GM19328 (cell line): ENCODE data around the gene ATXN7.

ENCODE experiments used
- ATAC-seq: cut with Tn5 transposase; IDR thresholded peaks from one replicate; pipeline ENCODE4 v1.9.1; 2021; ENCODE audit warnings: mild to moderate bottlenecking, moderate library complexity; ENCODE audit not compliant: unreplicated experiment

Gene ATXN7

GRCh38 chr3:63980019-63980418 lies 116.4 kb downstream of the ATXN7 start:
- ATAC-seq = no peak

DNA sequence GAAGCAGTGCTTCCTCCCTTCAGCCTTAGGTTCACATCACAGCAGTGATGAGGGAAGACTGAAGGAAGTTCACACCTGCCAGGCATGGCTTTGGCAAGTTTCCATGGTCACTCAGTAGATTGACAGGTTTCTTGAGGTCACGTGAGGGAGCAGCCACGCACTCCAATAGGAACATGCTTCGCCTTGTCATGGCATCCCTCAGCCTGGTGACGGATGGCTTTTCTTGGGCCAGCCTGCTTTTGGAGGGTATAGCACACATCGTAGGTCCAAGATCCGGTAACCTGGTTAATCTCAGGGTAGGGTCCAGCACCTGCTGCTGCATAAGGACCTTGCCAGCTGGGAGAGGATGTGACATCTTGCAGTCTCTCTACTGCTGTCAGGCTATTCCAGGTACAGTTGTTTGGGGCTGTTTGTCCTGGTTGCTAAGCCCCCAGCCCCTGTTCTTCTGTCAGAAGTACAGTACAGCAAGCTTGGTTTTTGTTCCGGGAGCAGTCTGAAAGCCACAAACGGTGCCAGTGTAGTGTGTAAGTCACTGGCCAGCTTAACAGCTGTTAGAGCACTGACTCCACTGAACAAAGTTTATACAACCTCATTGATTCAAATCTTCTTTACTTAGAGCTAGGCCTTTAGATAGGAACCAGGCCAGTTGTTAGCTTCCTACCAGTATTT lies 117.3 kb downstream of the ATXN7 start:
- ATAC-seq = no peak

DNA sequence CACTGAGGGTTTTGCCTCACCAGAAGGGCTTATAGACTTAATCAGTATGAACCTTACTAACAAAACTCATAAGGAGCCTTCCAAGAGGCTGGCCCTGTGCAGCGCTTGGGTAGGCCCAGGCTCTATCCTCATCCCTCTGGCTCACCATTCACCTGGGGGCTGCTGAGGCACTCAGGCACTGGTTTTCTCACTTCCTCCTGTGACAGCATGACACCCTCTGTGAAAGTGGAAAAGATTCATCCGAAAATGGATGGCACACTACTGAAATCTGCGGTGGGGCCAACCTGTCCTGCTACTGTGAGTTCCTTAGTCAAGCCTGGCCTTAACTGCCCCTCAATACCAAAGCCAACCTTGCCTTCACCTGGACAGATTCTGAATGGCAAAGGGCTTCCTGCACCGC lies 118.3 kb downstream of the ATXN7 start:
- no peak for ATAC-seq

DNA sequence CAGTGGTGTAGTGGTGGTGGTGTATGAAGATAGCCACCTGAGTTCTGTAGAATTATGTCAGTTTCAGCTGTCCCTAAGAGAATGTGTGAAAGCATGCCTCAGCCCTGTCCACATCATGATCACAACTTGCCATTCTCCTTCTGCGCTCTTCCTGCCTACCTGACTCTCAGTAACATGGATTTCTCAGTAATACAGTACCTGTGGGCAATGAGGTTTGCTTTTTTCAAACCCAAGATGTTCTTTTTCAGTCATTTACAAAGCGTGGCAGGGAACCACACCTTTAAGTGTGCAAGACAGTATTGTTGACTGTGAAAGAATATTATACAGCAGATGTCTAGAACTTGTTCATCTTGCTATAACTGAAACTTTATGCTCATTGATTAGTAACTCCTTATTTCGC lies 120.7 kb downstream of the ATXN7 start:
- no peak for ATAC-seq

DNA sequence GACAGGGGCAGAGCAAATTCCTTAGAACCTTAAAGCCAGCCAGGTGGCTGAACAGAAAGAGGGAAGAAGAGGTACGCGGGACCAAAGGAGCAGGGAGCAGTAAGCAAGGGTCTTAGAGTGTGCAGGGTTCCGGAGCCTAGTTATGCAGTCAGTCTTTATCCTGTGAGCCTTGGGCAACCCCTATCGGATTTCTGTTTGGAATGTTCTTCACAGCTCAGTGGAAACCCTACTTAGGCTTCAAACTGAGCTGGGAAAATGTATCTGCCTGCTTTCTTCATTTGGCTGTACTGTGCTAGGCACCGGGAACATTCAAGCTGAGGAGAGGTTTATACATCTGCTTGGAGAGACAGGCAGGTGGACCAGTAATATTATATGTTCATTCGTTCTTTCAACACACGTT lies 122.5 kb downstream of the ATXN7 start:
- ATAC-seq = no peak

- ATAC-seq = no peak
Observed at GRCh38 chr3:63986831-63987230, 123.2 kb downstream of the ATXN7 start.

- ATAC-seq = no peak
Observed at GRCh38 chr3:63988943-63989342, 125.3 kb downstream of the ATXN7 start.

DNA sequence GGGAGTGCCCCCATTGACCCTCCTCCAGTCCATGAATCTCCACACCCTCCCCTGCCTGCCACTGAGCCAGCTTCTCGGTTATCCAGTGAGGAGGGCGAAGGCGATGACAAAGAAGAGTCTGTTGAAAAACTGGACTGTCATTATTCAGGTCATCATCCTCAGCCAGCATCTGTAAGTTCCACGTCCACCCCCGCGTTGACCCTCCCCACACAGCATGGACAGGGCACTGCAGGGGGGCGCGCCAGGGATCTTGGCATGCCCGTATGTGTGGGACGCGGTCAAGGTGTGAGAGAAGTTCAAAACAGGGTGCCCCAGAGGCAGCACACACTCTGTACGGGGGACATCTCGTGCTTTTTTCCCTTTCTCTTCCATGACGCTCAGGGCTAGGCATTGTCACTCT lies 126.5 kb downstream of the ATXN7 start:
- no peak for ATAC-seq

DNA sequence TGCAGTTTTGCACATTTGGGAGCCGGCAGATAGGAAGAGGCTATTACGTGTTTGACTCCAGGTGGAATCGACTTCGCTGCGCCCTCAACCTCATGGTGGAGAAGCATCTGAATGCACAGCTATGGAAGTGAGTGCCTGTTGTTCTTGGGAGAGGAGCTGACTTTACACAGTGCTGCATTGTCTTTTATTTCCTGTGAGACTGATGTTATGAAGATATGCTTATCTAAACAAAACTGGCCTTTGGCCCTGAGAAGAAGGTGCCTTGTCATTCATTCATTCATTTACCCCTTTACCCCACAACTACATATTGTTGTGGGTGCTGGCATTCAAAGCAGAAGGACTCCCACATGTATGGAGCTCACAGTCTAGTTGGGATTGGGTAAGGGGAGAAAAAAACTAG lies 127.1 kb downstream of the ATXN7 start:
- no peak for ATAC-seq

DNA sequence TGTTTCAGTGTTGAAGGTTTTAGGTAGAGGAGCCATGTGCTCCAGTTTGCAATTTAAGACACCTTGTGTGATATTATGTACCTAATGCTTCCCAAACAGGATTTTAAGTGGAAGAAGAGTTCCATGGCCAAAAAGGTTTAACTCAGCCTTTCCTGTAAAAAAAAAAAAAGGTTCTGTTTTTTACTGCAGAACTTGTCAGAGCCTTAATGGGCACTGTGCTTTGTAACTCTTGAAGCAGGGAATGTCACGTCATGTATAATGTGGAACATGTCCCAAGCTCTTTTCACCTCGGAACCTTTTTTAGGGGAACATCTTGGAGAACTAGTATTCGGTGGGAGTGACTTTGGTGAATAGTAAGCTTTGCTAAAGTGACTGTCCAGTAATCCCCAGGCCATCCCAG lies 128.0 kb downstream of the ATXN7 start:
- no peak for ATAC-seq

- ATAC-seq = no peak
Observed at GRCh38 chr3:63992516-63993209, 129.0 kb downstream of the ATXN7 start.

- peak; percentile 77 for ATAC-seq
Observed at GRCh38 chr3:63993653-63994079, 130.0 kb downstream of the ATXN7 start.

GRCh38 chr3:63995086-63995485 lies 131.4 kb downstream of the ATXN7 start:
- ATAC-seq = no peak

DNA sequence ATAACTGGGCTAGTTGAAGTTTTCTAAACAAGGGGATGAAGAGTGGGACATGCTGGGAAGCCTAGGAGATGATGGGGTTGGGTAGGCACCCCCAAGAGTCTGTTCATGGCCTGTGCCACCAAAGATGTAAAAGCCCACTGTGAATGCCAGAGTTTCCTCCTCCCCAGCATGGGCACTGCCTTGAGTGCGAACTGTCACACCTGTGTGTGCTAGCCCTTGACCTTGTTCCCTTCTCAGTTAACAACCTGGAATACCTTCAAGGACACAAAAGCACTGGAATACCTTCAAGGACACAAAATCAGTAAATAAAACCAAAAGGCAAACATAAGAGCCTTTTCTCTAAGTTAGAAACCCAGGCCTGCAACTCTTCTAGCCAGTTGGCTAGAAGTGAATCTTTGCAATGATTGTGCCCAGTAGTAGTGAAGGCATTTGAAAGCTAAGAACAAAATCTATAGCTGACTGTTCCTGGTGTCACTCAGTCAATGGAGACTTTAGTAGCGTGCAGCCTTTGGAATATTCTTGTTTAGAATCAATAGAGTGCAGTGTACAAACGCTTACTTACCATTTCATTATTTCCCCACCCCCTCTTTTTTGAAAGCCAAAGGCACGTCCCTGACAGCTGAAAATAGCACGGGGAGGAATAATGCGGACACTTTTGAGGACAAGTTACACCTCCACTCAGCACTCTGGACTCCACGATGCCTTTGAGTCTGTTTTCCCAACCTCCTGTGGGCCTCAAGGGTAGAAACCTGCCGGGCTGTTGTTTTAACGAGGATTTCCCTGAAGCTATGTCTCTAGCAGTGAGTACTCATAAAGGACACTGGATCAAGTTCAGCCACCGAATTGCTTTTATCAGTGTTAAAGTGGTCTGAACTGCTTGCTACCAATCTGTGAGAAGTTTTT lies 135.4 kb downstream of the ATXN7 start:
- ATAC-seq = no peak

DNA sequence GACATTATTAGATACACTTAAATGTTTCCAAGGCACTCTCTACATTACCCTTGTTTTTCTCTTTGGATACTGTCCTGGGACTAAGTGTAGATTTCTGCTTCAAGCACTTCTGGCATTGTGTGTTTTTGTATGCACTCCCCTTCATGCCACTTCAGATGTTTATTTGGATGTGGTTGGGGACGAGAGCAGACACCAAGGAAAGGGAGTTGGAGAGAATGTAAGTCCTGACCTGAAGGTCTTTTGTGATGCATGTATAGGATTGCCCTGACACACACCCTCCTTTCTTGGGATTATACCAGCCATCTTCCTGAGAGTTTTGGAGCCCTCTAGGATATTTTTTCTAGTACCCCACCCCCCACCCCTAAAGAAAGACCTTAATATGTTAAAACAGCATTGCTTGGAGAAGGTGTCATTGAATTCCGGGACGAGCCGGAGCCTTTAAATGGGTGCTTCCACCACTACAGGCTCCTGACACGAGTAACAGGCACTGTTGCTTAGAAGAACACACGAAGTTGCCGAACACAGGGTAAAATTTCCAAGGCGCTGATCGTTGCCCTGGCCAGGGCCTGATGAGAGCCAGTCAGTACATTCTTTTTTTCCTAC lies 136.9 kb downstream of the ATXN7 start:
- ATAC-seq = no peak

DNA sequence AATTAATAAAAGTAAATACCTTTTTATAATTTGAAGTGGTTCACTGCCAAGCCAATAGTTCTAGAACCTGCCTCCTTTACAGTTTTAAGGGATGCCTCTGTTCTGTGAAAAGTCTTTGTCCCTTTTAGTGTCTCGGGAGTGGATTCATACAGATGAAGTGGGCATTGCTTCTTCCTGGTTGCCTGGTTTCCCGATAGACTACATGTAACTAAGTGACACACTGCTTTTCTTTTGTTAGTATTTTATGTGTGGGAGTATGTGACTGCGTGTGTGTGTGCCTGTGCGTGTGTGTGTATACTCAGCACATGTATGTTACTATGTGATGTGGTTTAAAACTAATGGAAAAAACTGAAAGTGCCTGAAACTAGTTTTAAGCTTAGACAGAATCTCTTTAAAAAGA lies 138.6 kb downstream of the ATXN7 start:
- ATAC-seq = no peak

- no peak for ATAC-seq
Observed at GRCh38 chr3:64003589-64003988, 139.9 kb downstream of the ATXN7 start.

DNA sequence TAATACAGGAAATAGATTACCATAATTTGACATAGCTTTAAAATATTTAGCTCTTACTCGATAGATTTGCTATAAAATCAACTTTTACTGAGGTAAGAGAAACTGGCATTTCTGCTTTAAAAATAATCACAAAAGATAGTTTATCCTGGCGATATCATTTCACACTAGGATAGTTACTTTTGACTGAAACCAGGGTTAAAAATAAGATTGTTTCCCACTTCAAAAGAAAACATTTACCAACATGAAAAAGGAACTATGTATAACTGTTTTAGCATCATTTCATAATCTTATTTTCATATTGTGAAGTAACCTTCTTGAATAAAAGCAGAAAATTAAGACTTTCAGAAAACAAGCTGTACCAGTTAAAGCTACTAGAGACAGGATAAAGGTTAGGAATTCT lies 144.3 kb downstream of the ATXN7 start:
- no peak for ATAC-seq

- ATAC-seq = no peak
Observed at GRCh38 chr3:64008487-64009351, 145.1 kb downstream of the ATXN7 start.

GRCh38 chr3:64009528-64009927 lies 145.9 kb downstream of the ATXN7 start:
- ATAC-seq = no peak
